Measurements from ENCODE around the gene KLHL6. TPM values are rescaled to one million over a fixed set of nuclear protein-coding genes. Genes with fewer than 3 reads are reported as not detected.

The KLHL6 gene
- total RNA-seq, 1 experiment from 2014 or later: 0.03 TPM

DNA sequence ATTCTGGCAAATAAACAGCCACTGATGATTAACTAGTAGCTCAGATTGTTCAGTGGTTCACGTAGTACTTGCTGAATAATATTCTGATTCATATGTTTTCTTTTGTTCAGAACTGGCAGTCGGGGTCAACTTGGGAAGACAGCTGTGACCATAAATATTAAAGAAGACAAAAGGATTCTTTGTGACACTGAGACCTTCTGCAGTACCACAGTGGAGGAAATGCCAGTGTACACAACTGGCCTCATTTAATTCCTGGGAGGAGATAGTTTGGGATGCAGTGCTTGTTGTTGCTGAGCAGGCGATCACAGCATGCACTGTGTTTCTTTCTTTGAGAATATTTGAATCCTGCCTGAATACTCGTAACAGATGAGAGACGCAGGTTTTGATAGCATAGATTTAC is 100.4 kb downstream of the KLHL6 start:
- peak; percentile 53 for DNase-seq (ENCODE audit: low read depth, low spot score)
- Histone ChIP-seq H3K4me3 (ENCODE audit: low read depth in 2 of 2, low read length in 2 of 2) (no peak overlapping the region), H3K36me3 (ENCODE audit: control insufficient read depth, insufficient read depth, low read length) (no peaks in the 10 kb centered on the region), H3K9me3 (ENCODE audit: control insufficient read depth, insufficient read depth, low read depth, low read length) (no peaks in the 10 kb centered on the region), H3K4me1 (ENCODE audit: control insufficient read depth, insufficient read depth, low read length) (no peaks in the 10 kb centered on the region), H3K27me3 (ENCODE audit: control insufficient read depth, insufficient read depth, low read length) (no peaks in the 10 kb centered on the region), H3K27ac (ENCODE audit: low read length) (no peak overlapping the region)
- ChIA-PET CTCF (interaction anchor here (0.5 to 0.6 kb wide), 2 partner anchors 263 to 419 kb away, joined by 4 read pairs; no protein-coding TSS in a partner anchor), POLR2A (no interaction called here)
- intact Hi-C loops (cut with micrococcal nuclease; ENCODE audit: unreplicated experiment): no loop called here
- TF ChIP-seq, protein P1, sequence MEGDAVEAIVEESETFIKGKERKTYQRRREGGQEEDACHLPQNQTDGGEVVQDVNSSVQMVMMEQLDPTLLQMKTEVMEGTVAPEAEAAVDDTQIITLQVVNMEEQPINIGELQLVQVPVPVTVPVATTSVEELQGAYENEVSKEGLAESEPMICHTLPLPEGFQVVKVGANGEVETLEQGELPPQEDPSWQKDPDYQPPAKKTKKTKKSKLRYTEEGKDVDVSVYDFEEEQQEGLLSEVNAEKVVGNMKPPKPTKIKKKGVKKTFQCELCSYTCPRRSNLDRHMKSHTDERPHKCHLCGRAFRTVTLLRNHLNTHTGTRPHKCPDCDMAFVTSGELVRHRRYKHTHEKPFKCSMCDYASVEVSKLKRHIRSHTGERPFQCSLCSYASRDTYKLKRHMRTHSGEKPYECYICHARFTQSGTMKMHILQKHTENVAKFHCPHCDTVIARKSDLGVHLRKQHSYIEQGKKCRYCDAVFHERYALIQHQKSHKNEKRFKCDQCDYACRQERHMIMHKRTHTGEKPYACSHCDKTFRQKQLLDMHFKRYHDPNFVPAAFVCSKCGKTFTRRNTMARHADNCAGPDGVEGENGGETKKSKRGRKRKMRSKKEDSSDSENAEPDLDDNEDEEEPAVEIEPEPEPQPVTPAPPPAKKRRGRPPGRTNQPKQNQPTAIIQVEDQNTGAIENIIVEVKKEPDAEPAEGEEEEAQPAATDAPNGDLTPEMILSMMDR (IDR thresholded peaks at IDR 0.05): no peak
- TF ChIP-seq, protein P2, sequence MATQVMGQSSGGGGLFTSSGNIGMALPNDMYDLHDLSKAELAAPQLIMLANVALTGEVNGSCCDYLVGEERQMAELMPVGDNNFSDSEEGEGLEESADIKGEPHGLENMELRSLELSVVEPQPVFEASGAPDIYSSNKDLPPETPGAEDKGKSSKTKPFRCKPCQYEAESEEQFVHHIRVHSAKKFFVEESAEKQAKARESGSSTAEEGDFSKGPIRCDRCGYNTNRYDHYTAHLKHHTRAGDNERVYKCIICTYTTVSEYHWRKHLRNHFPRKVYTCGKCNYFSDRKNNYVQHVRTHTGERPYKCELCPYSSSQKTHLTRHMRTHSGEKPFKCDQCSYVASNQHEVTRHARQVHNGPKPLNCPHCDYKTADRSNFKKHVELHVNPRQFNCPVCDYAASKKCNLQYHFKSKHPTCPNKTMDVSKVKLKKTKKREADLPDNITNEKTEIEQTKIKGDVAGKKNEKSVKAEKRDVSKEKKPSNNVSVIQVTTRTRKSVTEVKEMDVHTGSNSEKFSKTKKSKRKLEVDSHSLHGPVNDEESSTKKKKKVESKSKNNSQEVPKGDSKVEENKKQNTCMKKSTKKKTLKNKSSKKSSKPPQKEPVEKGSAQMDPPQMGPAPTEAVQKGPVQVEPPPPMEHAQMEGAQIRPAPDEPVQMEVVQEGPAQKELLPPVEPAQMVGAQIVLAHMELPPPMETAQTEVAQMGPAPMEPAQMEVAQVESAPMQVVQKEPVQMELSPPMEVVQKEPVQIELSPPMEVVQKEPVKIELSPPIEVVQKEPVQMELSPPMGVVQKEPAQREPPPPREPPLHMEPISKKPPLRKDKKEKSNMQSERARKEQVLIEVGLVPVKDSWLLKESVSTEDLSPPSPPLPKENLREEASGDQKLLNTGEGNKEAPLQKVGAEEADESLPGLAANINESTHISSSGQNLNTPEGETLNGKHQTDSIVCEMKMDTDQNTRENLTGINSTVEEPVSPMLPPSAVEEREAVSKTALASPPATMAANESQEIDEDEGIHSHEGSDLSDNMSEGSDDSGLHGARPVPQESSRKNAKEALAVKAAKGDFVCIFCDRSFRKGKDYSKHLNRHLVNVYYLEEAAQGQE (IDR thresholded peaks at IDR 0.05; ENCODE audit: insufficient read depth in 1 of 2, low read depth in 2 of 2, low read length in 1 of 2): no peak
- no peak for TF ChIP-seq SIN3A (IDR thresholded peaks at IDR 0.05; ENCODE audit: borderline replicate concordance, insufficient read depth, low read depth, low read length)
- no peak for TF ChIP-seq POLR2AphosphoS5 (IDR thresholded peaks at IDR 0.05; ENCODE audit: low read depth, low read length)
- no peak for TF ChIP-seq TCF7L2 (IDR thresholded peaks at IDR 0.05; ENCODE audit: low read depth, low read length)
- in situ Hi-C loops (cut with HindIII; ENCODE audit: low pct_unique_long_range_greater_than_20kb, low sequenced_read_pairs): no loop called here
- ATAC-seq: peak; percentile 65
- BruUV-seq (replicated peaks): no TSS peak

DNA sequence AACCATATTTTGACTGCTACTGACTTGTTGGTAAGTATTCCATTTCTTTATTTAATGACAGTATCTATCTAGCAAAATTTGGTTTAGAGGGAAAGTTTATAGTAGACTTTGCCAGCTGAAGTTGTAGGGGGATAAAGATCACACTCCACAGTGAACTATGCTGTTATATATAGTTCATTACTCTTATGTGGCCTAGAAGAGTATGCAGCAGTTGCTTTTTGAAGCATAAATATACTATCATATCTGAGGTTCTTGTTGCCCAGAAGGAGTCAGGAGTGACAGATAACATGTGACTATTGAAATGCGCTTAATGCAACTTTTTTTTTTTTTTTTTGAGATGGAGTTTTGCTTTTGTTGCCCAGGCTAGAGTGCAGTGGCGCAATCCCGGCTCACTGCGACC is 101.4 kb downstream of the KLHL6 start:
- in situ Hi-C loops (cut with HindIII; ENCODE audit: low pct_unique_long_range_greater_than_20kb, low sequenced_read_pairs): no loop called here
- ATAC-seq: no peak

More for the DNA sequence above, 101.4 kb downstream of the KLHL6 start:
- peaks cover 8% of the 10 kb centered on the region for H3K4me1 ChIP-seq (ENCODE audit: control insufficient read depth, insufficient read depth, low read length)
- H3K9me3 ChIP-seq (ENCODE audit: control insufficient read depth, insufficient read depth, low read depth, low read length): no peaks in the 10 kb centered on the region
- TF ChIP-seq, protein P1 (IDR thresholded peaks at IDR 0.05): no peak
- TF ChIP-seq POLR2AphosphoS5 (IDR thresholded peaks at IDR 0.05; ENCODE audit: low read depth, low read length): no peak
- TF ChIP-seq SIN3A (IDR thresholded peaks at IDR 0.05; ENCODE audit: borderline replicate concordance, insufficient read depth, low read depth, low read length): no peak
- TF ChIP-seq, protein P2 (IDR thresholded peaks at IDR 0.05; ENCODE audit: insufficient read depth in 1 of 2, low read depth in 2 of 2, low read length in 1 of 2): no peak
- no peak for TF ChIP-seq TCF7L2 (IDR thresholded peaks at IDR 0.05; ENCODE audit: low read depth, low read length)
- no TSS peak for BruUV-seq (replicated peaks)
- CTCF ChIA-PET: no interaction called here
- POLR2A ChIA-PET: no interaction called here
- intact Hi-C loops (cut with micrococcal nuclease; ENCODE audit: unreplicated experiment): no loop called here
- no peaks in the 10 kb centered on the region for H3K36me3 ChIP-seq (ENCODE audit: control insufficient read depth, insufficient read depth, low read length)
- H3K27ac ChIP-seq (ENCODE audit: low read length): no peak overlapping the region
- H3K27me3 ChIP-seq (ENCODE audit: control insufficient read depth, insufficient read depth, low read length): no peaks in the 10 kb centered on the region
- H3K4me3 ChIP-seq (ENCODE audit: low read depth in 2 of 2, low read length in 2 of 2): no peak overlapping the region
- no peak for DNase-seq (ENCODE audit: low read depth, low spot score)
